ENCODE results near the gene ITPRID1. TPM values are rescaled to one million over a fixed set of nuclear protein-coding genes. Genes with fewer than 3 reads are reported as not detected.

The ITPRID1 gene
- total and polyA plus RNA-seq, 2 of the 13 experiments (the other 11 are each of a cell fraction or from before 2014, with no cell fraction given): not detected

DNA sequence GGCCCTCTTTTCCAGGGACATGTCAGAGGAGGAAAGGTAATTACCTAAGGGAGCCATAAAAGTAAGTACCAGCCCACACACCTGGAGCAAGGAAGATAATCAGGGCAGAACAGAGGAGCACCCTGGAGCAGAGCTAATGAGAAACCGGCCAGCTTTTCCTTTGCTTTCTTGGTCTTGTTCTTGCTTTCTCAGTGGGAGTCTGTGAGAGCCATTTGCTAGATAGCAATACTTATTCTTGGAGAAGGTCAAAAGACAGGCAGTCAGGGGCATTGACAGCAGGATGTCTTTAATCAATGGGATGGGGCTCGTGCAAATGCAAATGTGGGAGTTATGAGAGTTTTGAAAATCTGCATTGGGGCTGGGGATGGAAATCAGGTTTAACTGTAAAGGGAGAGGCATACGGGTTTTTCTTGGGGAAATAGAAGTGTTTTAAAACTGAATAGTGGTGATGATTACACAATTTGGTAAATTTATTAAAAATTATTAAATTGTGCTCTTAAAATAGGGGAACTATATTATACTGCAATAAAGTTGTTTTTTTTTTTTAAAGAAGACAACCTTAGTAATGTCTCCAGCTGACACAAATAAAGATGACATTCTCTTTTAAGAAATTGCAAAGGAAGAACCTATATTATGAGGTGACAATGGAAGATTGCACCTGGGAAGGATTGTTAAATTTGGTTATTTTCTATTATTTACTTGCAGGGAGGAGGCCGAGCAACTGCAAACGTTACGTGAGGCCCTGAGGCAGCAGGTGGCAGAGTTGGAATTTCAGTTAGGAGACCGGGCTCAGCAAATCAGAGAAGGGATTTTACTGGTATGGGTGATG lies 137.6 kb downstream of the ITPRID1 start:
- 4% methylated on average over 7 of the region's 7 CpGs for WGBS (ENCODE audit: low lambda C conversion rate)
- H3K27ac ChIP-seq (ENCODE audit: extremely low read length, insufficient read depth, low read length): no peak overlapping the region
- intact Hi-C loops (cut with micrococcal nuclease; ENCODE audit: unreplicated experiment) (no loop called here), in situ Hi-C loops (cut with HindIII; ENCODE audit: extremely low pct_ligation_motif_present, low pct_unique_long_range_greater_than_20kb) (no loop called here)
- CTCF ChIA-PET (ENCODE audit: low intra/inter-chr PET ratio, low total read pairs): no interaction called here
- POLR2A ChIA-PET: no interaction called here
- no peak overlapping the region for H3K4me3 ChIP-seq (replicated peaks in 1 of 3; ENCODE audit: insufficient read depth in 1 of 3, low read depth in 2 of 3, low read length in 3 of 3)
- no peaks in the 10 kb centered on the region for H3K9me3 ChIP-seq (ENCODE audit: low read length)
- ATAC-seq (no peak), FAIRE-seq (no peak), DNase-seq (ENCODE audit: low spot score) (no peak)
- H4K20me1 ChIP-seq (ENCODE audit: insufficient read depth, low read length): no peaks in the 10 kb centered on the region
- H3K4me2 ChIP-seq (ENCODE audit: low read depth, low read length): no peak overlapping the region
- H3K27me3 ChIP-seq (ENCODE audit: control insufficient read depth in 1 of 2, insufficient read depth in 2 of 2, low read length in 2 of 2): no peaks in the 10 kb centered on the region
- no peaks in the 10 kb centered on the region for H3K79me2 ChIP-seq (ENCODE audit: insufficient read depth, low read length)
- H3K36me3 ChIP-seq (replicated peaks in 1 of 2; ENCODE audit: control insufficient read depth in 1 of 2, insufficient read depth in 2 of 2, low read length in 2 of 2): no peaks in the 10 kb centered on the region
- BruUV-seq (replicated peaks): no TSS peak
- H2AFZ ChIP-seq (ENCODE audit: low read length): no peak overlapping the region
- no peaks in the 10 kb centered on the region for H3K4me1 ChIP-seq (ENCODE audit: insufficient read depth, low read length)
- no peak overlapping the region for H3K9ac ChIP-seq (ENCODE audit: insufficient read depth, low read depth, low read length)
- TF ChIP-seq ZNF83 (CRISPR knock-in tag; IDR thresholded peaks at IDR 0.05; ENCODE audit: borderline replicate concordance): no peak
- TF ChIP-seq SATB2 (CRISPR knock-in tag; IDR thresholded peaks at IDR 0.05): no peak
- no peak for TF ChIP-seq ZNF282 (IDR thresholded peaks at IDR 0.05; ENCODE audit: partially characterized antibody)
- TF ChIP-seq ZBTB46 (CRISPR knock-in tag; IDR thresholded peaks at IDR 0.05; ENCODE audit: borderline replicate concordance): no peak
- TF ChIP-seq TOE1 (CRISPR knock-in tag; IDR thresholded peaks at IDR 0.05): no peak
- TF ChIP-seq ZNF772 (CRISPR knock-in tag; IDR thresholded peaks at IDR 0.05): no peak
- TF ChIP-seq KDM5B (CRISPR knock-in tag; IDR thresholded peaks at IDR 0.05; ENCODE audit: borderline replicate concordance): no peak
- TF ChIP-seq, protein P1, sequence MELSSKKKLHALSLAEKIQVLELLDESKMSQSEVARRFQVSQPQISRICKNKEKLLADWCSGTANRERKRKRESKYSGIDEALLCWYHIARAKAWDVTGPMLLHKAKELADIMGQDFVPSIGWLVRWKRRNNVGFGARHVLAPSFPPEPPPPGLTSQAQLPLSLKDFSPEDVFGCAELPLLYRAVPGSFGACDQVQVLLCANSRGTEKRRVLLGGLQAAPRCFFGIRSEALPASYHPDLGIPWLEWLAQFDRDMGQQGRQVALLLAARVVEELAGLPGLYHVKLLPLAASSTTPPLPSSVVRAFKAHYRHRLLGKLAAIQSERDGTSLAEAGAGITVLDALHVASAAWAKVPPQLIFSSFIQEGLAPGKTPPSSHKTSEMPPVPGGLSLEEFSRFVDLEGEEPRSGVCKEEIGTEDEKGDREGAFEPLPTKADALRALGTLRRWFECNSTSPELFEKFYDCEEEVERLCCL (CRISPR knock-in tag; IDR thresholded peaks at IDR 0.05; ENCODE audit: borderline replicate concordance): no peak
- TF ChIP-seq CEBPZ (IDR thresholded peaks at IDR 0.05; ENCODE audit: low read length): no peak
- TF ChIP-seq HNRNPL (IDR thresholded peaks at IDR 0.05; ENCODE audit: low read depth, low read length): no peak
- TF ChIP-seq ZNF18 (CRISPR knock-in tag; IDR thresholded peaks at IDR 0.05; ENCODE audit: insufficient replicate concordance): no peak
- no peak for TF ChIP-seq MAF1 (CRISPR knock-in tag; IDR thresholded peaks at IDR 0.05; ENCODE audit: borderline replicate concordance)

All from HepG2 (cell line).